SK-N-SH (cell line): ENCODE measurements around the gene FAM222A. TPM values are rescaled to one million over a fixed set of nuclear protein-coding genes. Genes with fewer than 3 reads are reported as not detected.
A peak's percentile ranks its signal among the peaks of the same experiment; 100 is the strongest.

Experiments used
- CTCF ChIA-PET: fragments of 300-600, 350-600 bp; formaldehyde crosslinking; extraction: SDS; loops from one replicate; lab custom pipeline; 2021; lab: Yijun Ruan, JAX
- POLR2A ChIA-PET: fragments of 350-600 bp; sonication (Branson Sonifier 250); formaldehyde crosslinking; extraction: SDS; loops from one replicate; lab custom pipeline; 2020; ENCODE audit warnings: antibody characterized with exemption, inconsistent platforms; lab: Yijun Ruan, JAX
- DNase-seq: peaks from one replicate; pipeline ENCODE4 v3.0.0; 2012
- H2AFZ ChIP-seq: fragments of 200-600 bp; sonication (generic); 2 replicates; pipeline ENCODE4 v1.8.1; 2016; ENCODE audit warnings: antibody characterized with exemption, mild to moderate bottlenecking, low read depth
- H3F3A ChIP-seq: fragments of 200-600 bp; sonication (generic); replicated peaks from 2 replicates; pipeline ENCODE3; 2016; ENCODE audit warnings: antibody characterized with exemption, mild to moderate bottlenecking; ENCODE audit not compliant: insufficient read depth
- H3K27ac ChIP-seq, 2 experiments: fragments of 200-500 bp in 1 of 2; fragments of 200-600 bp in 1 of 2; sonication (Bioruptor generic) in 1 of 2; sonication (generic), shearing (Covaris generic) in 1 of 2; 2 replicates each; pipeline versions ENCODE4 v1.5.1 to v1.6.1; 2014 to 2016; ENCODE audit warnings: low read depth in 2 of 2, inconsistent platforms in 1 of 2, low read length in 1 of 2, mild to moderate bottlenecking in 1 of 2, mixed read lengths in 1 of 2
- H3K27me3 ChIP-seq: fragments of 200-600 bp; sonication (generic), shearing (Covaris generic); 2 replicates; pipeline ENCODE4 v1.6.1; 2016; ENCODE audit warnings: mixed run types; ENCODE audit not compliant: insufficient read depth
- H3K36me3 ChIP-seq, 2 experiments: fragments of 200-500 bp in 1 of 2; fragments of 200-600 bp in 1 of 2; sonication (Bioruptor generic) in 1 of 2; sonication (generic) in 1 of 2; replicated peaks in 1 of 2; 2 replicates each; pipeline versions ENCODE3 to v1.5.1; 2014 to 2016; ENCODE audit warnings: low read length in 1 of 2, mild to moderate bottlenecking in 1 of 2; ENCODE audit not compliant: insufficient read depth in 2 of 2, control insufficient read depth in 1 of 2
- H3K4me1 ChIP-seq, 2 experiments: fragments of 200-500 bp in 1 of 2; fragments of 200-600 bp in 1 of 2; sonication (Bioruptor generic) in 1 of 2; sonication (generic), shearing (Covaris generic) in 1 of 2; 2 replicates each; pipeline versions ENCODE4 v1.5.1 to v1.6.1; 2014 to 2016; ENCODE audit warnings: low read depth in 1 of 2, low read length in 1 of 2, mixed run types in 1 of 2; ENCODE audit not compliant: insufficient read depth in 2 of 2, control insufficient read depth in 1 of 2
- H3K4me2 ChIP-seq: fragments of 200-600 bp; sonication (generic), shearing (Covaris generic); 2 replicates; pipeline ENCODE4 v1.6.1; 2017; ENCODE audit warnings: mixed run types
- H3K4me3 ChIP-seq, 2 experiments: fragments of 200-500 bp in 1 of 2; fragments of 200-600 bp in 1 of 2; sonication (Bioruptor generic) in 1 of 2; sonication (generic), shearing (Covaris generic) in 1 of 2; 2 replicates each; pipeline versions ENCODE4 v1.5.1 to v1.8.1; 2014 to 2016; ENCODE audit warnings: low read depth in 2 of 2, inconsistent platforms in 1 of 2, low read length in 1 of 2, mild to moderate bottlenecking in 1 of 2, mixed read lengths in 1 of 2, moderate library complexity in 1 of 2
- H3K79me2 ChIP-seq: fragments of 200-600 bp; sonication (generic); 2 replicates; pipeline ENCODE4 v1.8.1; 2017; ENCODE audit warnings: mild to moderate bottlenecking; ENCODE audit not compliant: insufficient read depth
- H3K9ac ChIP-seq: fragments of 200-600 bp; sonication (generic); 2 replicates; pipeline ENCODE4 v1.6.1; 2017; ENCODE audit warnings: mixed run types
- H3K9me2 ChIP-seq: fragments of 200-600 bp; sonication (generic); 2 replicates; pipeline ENCODE4 v1.6.1; 2017; ENCODE audit warnings: mixed run types
- H3K9me3 ChIP-seq: fragments of 200-600 bp; sonication (generic); 2 replicates; pipeline ENCODE4 v1.6.1; 2017; ENCODE audit warnings: mixed run types, mild to moderate bottlenecking, moderate library complexity
- H4K20me1 ChIP-seq: fragments of 200-600 bp; sonication (generic); 2 replicates; pipeline ENCODE4 v1.6.1; 2017; ENCODE audit warnings: mild to moderate bottlenecking, mixed run types; ENCODE audit not compliant: insufficient read depth
- CTCF ChIP-seq: fragments of 200-600 bp; sonication (generic); IDR thresholded peaks from 2 replicates; pipeline ENCODE4 v1.6.1; 2017; ENCODE audit warnings: antibody characterized with exemption, mild to moderate bottlenecking, moderate library complexity
- ELF1 ChIP-seq: IDR thresholded peaks from 2 replicates; pipeline ENCODE4 v1.4.0; 2012
- EP300 ChIP-seq, 2 experiments: IDR thresholded peaks; 2 replicates each; pipeline versions ENCODE4 v1.4.0 to v1.6.1; 2012; ENCODE audit warnings: borderline replicate concordance in 1 of 2, low read depth in 1 of 2, low read length in 1 of 2
- EZH2phosphoT487 ChIP-seq: fragments of 200-600 bp; sonication (generic); IDR thresholded peaks from 2 replicates; pipeline ENCODE4 v1.6.1; 2017; ENCODE audit warnings: low read depth, mixed run types, mild to moderate bottlenecking, antibody characterized with exemption, moderate library complexity, borderline replicate concordance
- FOSL2 ChIP-seq: IDR thresholded peaks from 2 replicates; pipeline ENCODE4 v1.4.0; 2012; ENCODE audit warnings: low read depth, mild to moderate bottlenecking, moderate library complexity, borderline replicate concordance
- FOXJ3 ChIP-seq: sonication (generic); formaldehyde crosslinking; IDR thresholded peaks from 2 replicates; pipeline ENCODE4 v1.5.1; 2020; ENCODE audit warnings: mild to moderate bottlenecking, missing genetic modification reagents
- FOXM1 ChIP-seq: IDR thresholded peaks from 2 replicates; pipeline ENCODE4 v1.4.0; 2012; ENCODE audit warnings: low read depth, mild to moderate bottlenecking
- GABPA ChIP-seq: IDR thresholded peaks from 2 replicates; pipeline ENCODE4 v1.4.0; 2012; ENCODE audit warnings: low read depth, mild to moderate bottlenecking
- GATA2 ChIP-seq: sonication (generic); formaldehyde crosslinking; IDR thresholded peaks from 2 replicates; pipeline ENCODE4 v1.5.0; 2020; ENCODE audit warnings: mild to moderate bottlenecking, missing genetic modification reagents
- JUND ChIP-seq: IDR thresholded peaks from 2 replicates; pipeline ENCODE4 v1.4.0; 2012
- MAX ChIP-seq: IDR thresholded peaks from 2 replicates; pipeline ENCODE4 v1.4.0; 2012; ENCODE audit warnings: low read depth
- MEF2A ChIP-seq: IDR thresholded peaks from 2 replicates; pipeline ENCODE4 v1.4.0; 2012; ENCODE audit warnings: low read depth, borderline replicate concordance
- MXI1 ChIP-seq: IDR thresholded peaks from 2 replicates; pipeline ENCODE4 v1.6.1; 2012; ENCODE audit warnings: mild to moderate bottlenecking, low read depth, low read length, improper control_type of control experiment
- NFIC ChIP-seq: IDR thresholded peaks from 2 replicates; pipeline ENCODE4 v1.4.0; 2012; ENCODE audit warnings: borderline replicate concordance
- NRF1 ChIP-seq: IDR thresholded peaks from 2 replicates; pipeline ENCODE4 v1.6.1; 2012; ENCODE audit warnings: low read depth, mild to moderate bottlenecking, low read length
- PBX3 ChIP-seq: IDR thresholded peaks from 2 replicates; pipeline ENCODE4; 2012
- POLR2AphosphoS5 ChIP-seq: IDR thresholded peaks from 2 replicates; pipeline ENCODE4 v1.6.1; 2012; ENCODE audit warnings: low read depth, low read length
- RAD21 ChIP-seq: IDR thresholded peaks from 2 replicates; pipeline ENCODE4 v1.6.1; 2012; ENCODE audit warnings: mild to moderate bottlenecking, low read length
- RFX5 ChIP-seq: IDR thresholded peaks from 2 replicates; pipeline ENCODE4 v1.6.1; 2012; ENCODE audit warnings: mild to moderate bottlenecking, improper control_type of control experiment, low read length
- RXRA ChIP-seq: IDR thresholded peaks from 2 replicates; pipeline ENCODE4 v1.4.0; 2012; ENCODE audit warnings: low read depth, mild to moderate bottlenecking, borderline replicate concordance
- SIN3A ChIP-seq: IDR thresholded peaks from 2 replicates; pipeline ENCODE4 v1.6.1; 2012; ENCODE audit warnings: low read depth, mild to moderate bottlenecking, low read length, moderate library complexity, borderline replicate concordance
- SMC3 ChIP-seq: IDR thresholded peaks from 2 replicates; pipeline ENCODE4 v1.6.1; 2012; ENCODE audit warnings: low read depth, low read length, improper control_type of control experiment
- TAF1 ChIP-seq: IDR thresholded peaks from 2 replicates; pipeline ENCODE4 v1.6.1; 2012; ENCODE audit warnings: low read depth, mild to moderate bottlenecking, low read length, moderate library complexity, borderline replicate concordance
- TCF12 ChIP-seq: IDR thresholded peaks from 2 replicates; pipeline ENCODE4 v1.4.0; 2012
- TEAD4 ChIP-seq: IDR thresholded peaks from 2 replicates; pipeline ENCODE4 v1.4.0; 2012; ENCODE audit warnings: mild to moderate bottlenecking, borderline replicate concordance; ENCODE audit not compliant: insufficient read depth
- USF1 ChIP-seq: IDR thresholded peaks from 2 replicates; pipeline ENCODE4 v1.4.0; 2012; ENCODE audit warnings: low read depth, borderline replicate concordance
- YY1 ChIP-seq: IDR thresholded peaks from 2 replicates; pipeline ENCODE4 v1.4.0; 2012; ENCODE audit warnings: low read depth, mild to moderate bottlenecking
- ZBTB33 ChIP-seq: IDR thresholded peaks from 2 replicates; pipeline ENCODE4 v1.4.0; 2012; ENCODE audit warnings: low read depth, borderline replicate concordance
- WGBS: methylation state at CpG from one replicate; pipeline ENCODE4 v1.1.6; 2017; ENCODE audit warnings: low lambda C conversion rate; 5-methylcytosine and 5-hydroxymethylcytosine counted together
- polyA plus RNA-seq, 3 experiments: library from polyadenylated mRNA; depleted of rRNA; stranded (reverse); fragments of >200 nt; gene quantifications; 2 replicates each; pipeline ENCODE4 v1.2.3, GENCODE V29; 2012

The FAM222A gene
- polyA plus RNA-seq, 1 of the 3 experiments (the other 2 are of a cell fraction), result 1.6 TPM

GRCh38 chr12:109752117-109753053 is 38.8 kb downstream of the FAM222A start:
- no peaks in the 10 kb centered on the region for H3K79me2 ChIP-seq
- peak; percentile 82 for DNase-seq
- ChIA-PET CTCF (interaction anchor here (1.0 to 3.1 kb wide), 9 partner anchors 10 to 154 kb away, joined by 3 to 17 read pairs (median 6); no protein-coding TSS in a partner anchor), POLR2A (interaction anchor here (1.0 to 1.6 kb wide), 2 partner anchors 30 to 38 kb away, joined by 4 to 6 read pairs; no protein-coding TSS in a partner anchor)
- no peak overlapping the region for H3K9ac ChIP-seq
- H3K4me1 ChIP-seq, result peaks cover 0 to 35% of the 10 kb centered on the region in 2 experiments; a peak in 2 of 4 replicates
- H3K4me2 ChIP-seq, result no peak overlapping the region
- H3K27me3 ChIP-seq, result no peaks in the 10 kb centered on the region
- H3K36me3 ChIP-seq, result no peaks in the 10 kb centered on the region
- H3K4me3 ChIP-seq, result no peak overlapping the region
- no peak overlapping the region for H2AFZ ChIP-seq
- H3F3A ChIP-seq, result peaks cover 3% of the 10 kb centered on the region
- no peaks in the 10 kb centered on the region for H4K20me1 ChIP-seq
- H3K27ac ChIP-seq, result peak overlapping the region in 1 of 2 experiments; percentile 98; a peak in 2 of 4 replicates
- no peaks in the 10 kb centered on the region for H3K9me2 ChIP-seq
- H3K9me3 ChIP-seq, result peaks cover 14% of the 10 kb centered on the region; the same call in 1 of the 2 replicates
- 34% methylated on average over 5 of the region's 6 CpGs for WGBS
- TF ChIP-seq GABPA (no peak), FOXM1 (peak; percentile 44; the same call in 1 of the 2 replicates), EZH2phosphoT487 (no peak), USF1 (no peak), FOXJ3 (CRISPR knock-in tag) (peak; percentile 100), NRF1 (no peak), POLR2AphosphoS5 (peak; percentile 51; the same call in 1 of the 2 replicates), MXI1 (peak; percentile 69; the same call in 1 of the 2 replicates), ELF1 (no peak), TCF12 (peak; percentile 79), JUND (no peak), PBX3 (peak; percentile 59; the same call in 1 of the 2 replicates), GATA2 (peak; percentile 98), SMC3 (peak; percentile 8; the same call in 1 of the 2 replicates), NFIC (no peak), EP300 (IDR thresholded peaks at IDR 0.05; ENCODE audit: borderline replicate concordance in 1 of 2, low read depth in 1 of 2, low read length in 1 of 2) (peak; percentile 54 to 100; a peak in 3 of 4 replicates), MEF2A (no peak), FOSL2 (no peak), YY1 (no peak), RAD21 (peak; percentile 32), TEAD4 (peak; percentile 70; the same call in 1 of the 2 replicates), MAX (no peak), TAF1 (no peak), CTCF (no peak), ZBTB33 (no peak), RXRA (no peak), RFX5 (peak; percentile 41; the same call in 1 of the 2 replicates), SIN3A (no peak)
